Brain microvascular endothelial cell (primary cell): ENCODE results near the gene PARD3.
"Not testable (repeated sequence)": the region's sequence is repeated elsewhere in the genome, so short reads cannot be mapped to it uniquely, and the experiment has no call there.

Source experiments
- DNase-seq: peaks from one replicate; pipeline ENCODE4 v3.0.0-alpha.2; 2020
- H3K27ac ChIP-seq: fragments of 250-450 bp; sonication (Bioruptor Pico); 2 replicates; pipeline ENCODE4 v1.5.1; 2020; ENCODE audit warnings: mild to moderate bottlenecking, moderate library complexity
- H3K27me3 ChIP-seq: fragments of 250-450 bp; sonication (Bioruptor Pico); replicated peaks from 2 replicates; pipeline ENCODE4 v1.5.1; 2020; ENCODE audit warnings: mild to moderate bottlenecking
- H3K36me3 ChIP-seq: fragments of 250-450 bp; sonication (Bioruptor Pico); replicated peaks from 2 replicates; pipeline ENCODE4 v1.5.1; 2020; ENCODE audit warnings: mild to moderate bottlenecking
- H3K4me3 ChIP-seq: 2 replicates; pipeline ENCODE4 v1.5.1; 2011; ENCODE audit warnings: low read depth, mild to moderate bottlenecking, control low read depth, low read length, moderate library complexity
- in situ Hi-C: cut with HindIII; loops from 2 replicates; pipeline ENCODE4 v1.10.0; 2017; ENCODE audit warnings: low sequenced_read_pairs, low pct_ligation_motif_present
- TF ChIP-seq, protein P1 (sequence below): IDR thresholded peaks from 2 replicates; pipeline ENCODE4 v1.5.1; 2011; ENCODE audit warnings: low read depth, mild to moderate bottlenecking, moderate library complexity, low read length, control low read depth, inconsistent platforms; ENCODE audit errors: missing control alignments

Gene PARD3

DNA sequence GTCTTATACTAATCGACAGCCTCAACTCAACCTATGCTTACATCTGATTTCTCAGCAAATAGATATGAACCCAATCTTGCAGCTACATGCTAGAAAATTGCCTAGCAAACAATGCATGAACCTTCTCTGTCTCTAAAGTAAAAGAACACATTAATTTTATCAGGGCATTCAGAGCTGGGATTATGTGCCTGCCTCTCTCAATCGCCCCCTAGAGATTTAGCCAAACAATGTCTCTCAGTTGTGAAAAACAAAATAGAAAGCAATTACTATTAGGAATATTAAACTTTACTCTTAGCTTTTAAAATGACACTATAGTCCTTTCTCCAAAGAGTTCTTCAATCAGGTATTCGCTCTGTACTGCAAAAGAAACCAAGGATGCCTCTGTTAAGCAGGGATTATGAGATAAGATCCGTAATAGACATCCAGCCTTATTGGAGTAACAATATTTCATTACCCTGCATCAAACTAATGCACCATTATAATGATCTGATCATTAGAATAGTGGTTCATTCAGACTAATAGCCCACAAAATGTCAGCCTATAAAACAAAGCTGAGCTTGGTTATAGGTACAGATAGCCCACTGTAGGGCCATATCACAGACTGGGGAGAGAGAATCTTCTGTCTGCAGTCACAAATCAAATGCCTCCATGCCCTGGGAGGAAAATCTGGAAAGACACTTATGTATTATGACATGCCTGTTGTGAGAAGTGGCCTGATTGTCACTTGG, 736.9 kb downstream of the PARD3 start:
- H3K27ac ChIP-seq = no peak overlapping the region
- no peaks in the 10 kb centered on the region for H3K36me3 ChIP-seq
- H3K4me3 ChIP-seq = no peak overlapping the region
- no peaks in the 10 kb centered on the region for H3K27me3 ChIP-seq
- in situ Hi-C loops = no loop called here
- no peak for DNase-seq
- TF ChIP-seq, protein P1, sequence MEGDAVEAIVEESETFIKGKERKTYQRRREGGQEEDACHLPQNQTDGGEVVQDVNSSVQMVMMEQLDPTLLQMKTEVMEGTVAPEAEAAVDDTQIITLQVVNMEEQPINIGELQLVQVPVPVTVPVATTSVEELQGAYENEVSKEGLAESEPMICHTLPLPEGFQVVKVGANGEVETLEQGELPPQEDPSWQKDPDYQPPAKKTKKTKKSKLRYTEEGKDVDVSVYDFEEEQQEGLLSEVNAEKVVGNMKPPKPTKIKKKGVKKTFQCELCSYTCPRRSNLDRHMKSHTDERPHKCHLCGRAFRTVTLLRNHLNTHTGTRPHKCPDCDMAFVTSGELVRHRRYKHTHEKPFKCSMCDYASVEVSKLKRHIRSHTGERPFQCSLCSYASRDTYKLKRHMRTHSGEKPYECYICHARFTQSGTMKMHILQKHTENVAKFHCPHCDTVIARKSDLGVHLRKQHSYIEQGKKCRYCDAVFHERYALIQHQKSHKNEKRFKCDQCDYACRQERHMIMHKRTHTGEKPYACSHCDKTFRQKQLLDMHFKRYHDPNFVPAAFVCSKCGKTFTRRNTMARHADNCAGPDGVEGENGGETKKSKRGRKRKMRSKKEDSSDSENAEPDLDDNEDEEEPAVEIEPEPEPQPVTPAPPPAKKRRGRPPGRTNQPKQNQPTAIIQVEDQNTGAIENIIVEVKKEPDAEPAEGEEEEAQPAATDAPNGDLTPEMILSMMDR = peak; percentile 41

DNA sequence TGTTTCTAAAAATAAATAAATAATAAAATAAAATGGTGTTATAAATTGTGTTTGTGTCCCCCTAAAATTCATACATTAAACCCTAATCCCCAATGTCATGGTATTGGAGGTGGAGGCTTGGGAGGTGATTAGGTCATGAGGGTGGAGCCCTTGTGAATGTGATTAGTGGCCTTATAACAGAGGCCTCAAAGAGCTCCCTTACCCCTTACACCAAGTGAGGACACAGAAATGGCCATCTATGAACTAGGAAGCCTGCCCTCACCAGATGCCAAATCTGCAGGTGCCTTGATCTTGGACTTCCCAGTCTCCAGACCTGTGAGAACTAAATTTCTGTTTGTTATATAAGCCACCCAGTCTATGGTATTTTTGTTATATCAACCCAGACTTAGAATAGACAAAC, 738.7 kb downstream of the PARD3 start:
- in situ Hi-C loops = no loop called here
- no peak for DNase-seq
- TF ChIP-seq, protein P1 = no peak
- Histone ChIP-seq H3K36me3 (no peaks in the 10 kb centered on the region), H3K27ac (no peak overlapping the region), H3K4me3 (no peak overlapping the region), H3K27me3 (no peaks in the 10 kb centered on the region)

- no peak overlapping the region for H3K27ac ChIP-seq
- TF ChIP-seq, protein P1 = no peak
- DNase-seq = no peak
- H3K27me3 ChIP-seq = no peaks in the 10 kb centered on the region
- in situ Hi-C loops = no loop called here
- H3K36me3 ChIP-seq = no peaks in the 10 kb centered on the region
- no peak overlapping the region for H3K4me3 ChIP-seq
Observed at GRCh38 chr10:34075254-34075926, 739.7 kb downstream of the PARD3 start.

DNA sequence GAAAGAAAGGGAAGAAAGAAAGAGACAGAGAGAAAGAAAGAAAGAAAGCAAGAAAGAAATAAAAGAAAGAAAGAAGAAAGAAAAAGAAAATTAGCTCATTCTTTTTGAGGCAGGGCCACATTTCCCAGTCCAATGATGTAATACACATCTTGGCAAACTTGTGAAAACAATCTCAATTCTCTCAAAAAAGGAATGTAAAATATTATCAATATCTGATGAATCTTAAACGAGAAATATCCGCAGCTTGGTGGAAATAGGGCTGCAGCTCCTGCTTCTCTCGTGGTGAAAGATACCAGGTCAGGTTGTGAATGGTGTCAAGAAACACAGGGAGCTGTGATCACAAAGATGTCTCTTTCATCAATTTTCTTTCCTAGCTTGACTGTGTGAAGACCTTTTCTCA, 741.0 kb downstream of the PARD3 start:
- H3K36me3 ChIP-seq = no peaks in the 10 kb centered on the region
- no peak for DNase-seq
- H3K27me3 ChIP-seq = no peaks in the 10 kb centered on the region
- in situ Hi-C loops = no loop called here
- H3K27ac ChIP-seq = no peak overlapping the region
- TF ChIP-seq, protein P1 = no peak
- H3K4me3 ChIP-seq = no peak overlapping the region

- H3K36me3 ChIP-seq, H3K27ac ChIP-seq, in situ Hi-C loops, DNase-seq, H3K27me3 ChIP-seq, H3K4me3 ChIP-seq: not testable (repeated sequence)
Observed at GRCh38 chr10:34067741-34068140, 747.4 kb downstream of the PARD3 start.

- no peak for DNase-seq
- TF ChIP-seq, protein P1 = no peak
- Histone ChIP-seq H3K4me3 (no peak overlapping the region), H3K27me3 (no peaks in the 10 kb centered on the region), H3K36me3 (no peaks in the 10 kb centered on the region), H3K27ac (no peak overlapping the region)
- in situ Hi-C loops = no loop called here
Observed at GRCh38 chr10:34063592-34063991, 751.5 kb downstream of the PARD3 start.
